Forelimb muscle (tissue), 1 donor: ENCODE data around the gene UBE2I. TPM values are rescaled to one million over a fixed set of nuclear protein-coding genes. Genes with fewer than 3 reads are reported as not detected.

Source experiments
- DNase-seq: peaks from one replicate; pipeline ENCODE4 v3.0.0-alpha.2; 2013; ENCODE audit warnings: low read depth
- polyA plus RNA-seq: library from polyadenylated mRNA; unstranded; fragments of 120-200 nt; gene quantifications from one replicate; pipeline ENCODE4 v1.2.1, GENCODE V29; 2013; ENCODE audit not compliant: insufficient read length

UBE2I gene
- polyA plus RNA-seq, 1 donor: 91.1 TPM

DNA sequence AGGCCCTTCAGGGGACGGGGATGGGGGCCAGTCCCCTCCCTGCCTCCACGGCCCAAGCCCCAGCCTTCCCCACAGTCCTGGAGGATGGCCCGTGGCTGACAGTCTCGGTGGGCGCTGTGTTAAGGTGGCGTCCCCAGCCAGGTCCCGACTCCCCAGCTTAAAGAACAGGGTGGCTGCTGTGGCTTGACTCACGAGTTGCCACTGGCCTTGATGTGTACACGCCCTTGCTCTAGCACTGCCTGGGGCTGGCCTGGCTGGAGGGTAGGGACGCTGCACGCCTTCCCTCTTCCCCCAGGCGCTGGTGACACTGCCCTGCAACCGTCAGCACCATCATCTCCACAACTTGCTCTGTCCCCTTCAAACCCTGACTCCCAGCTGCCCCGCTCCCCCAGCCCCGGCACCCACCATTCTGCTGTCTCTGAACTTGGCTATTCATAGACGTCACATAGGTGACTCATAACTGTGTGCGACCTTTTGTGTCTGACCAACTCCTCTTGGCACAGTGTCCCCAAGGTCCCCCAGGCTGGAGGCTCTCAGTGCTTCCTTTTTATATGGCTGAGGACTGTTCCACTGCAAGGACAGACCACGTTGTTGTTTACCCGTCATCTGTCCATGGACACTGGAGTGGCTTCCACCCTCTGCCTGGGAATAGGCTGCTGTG is 48.6 kb downstream of the UBE2I start:
- DNase-seq: no peak

DNA sequence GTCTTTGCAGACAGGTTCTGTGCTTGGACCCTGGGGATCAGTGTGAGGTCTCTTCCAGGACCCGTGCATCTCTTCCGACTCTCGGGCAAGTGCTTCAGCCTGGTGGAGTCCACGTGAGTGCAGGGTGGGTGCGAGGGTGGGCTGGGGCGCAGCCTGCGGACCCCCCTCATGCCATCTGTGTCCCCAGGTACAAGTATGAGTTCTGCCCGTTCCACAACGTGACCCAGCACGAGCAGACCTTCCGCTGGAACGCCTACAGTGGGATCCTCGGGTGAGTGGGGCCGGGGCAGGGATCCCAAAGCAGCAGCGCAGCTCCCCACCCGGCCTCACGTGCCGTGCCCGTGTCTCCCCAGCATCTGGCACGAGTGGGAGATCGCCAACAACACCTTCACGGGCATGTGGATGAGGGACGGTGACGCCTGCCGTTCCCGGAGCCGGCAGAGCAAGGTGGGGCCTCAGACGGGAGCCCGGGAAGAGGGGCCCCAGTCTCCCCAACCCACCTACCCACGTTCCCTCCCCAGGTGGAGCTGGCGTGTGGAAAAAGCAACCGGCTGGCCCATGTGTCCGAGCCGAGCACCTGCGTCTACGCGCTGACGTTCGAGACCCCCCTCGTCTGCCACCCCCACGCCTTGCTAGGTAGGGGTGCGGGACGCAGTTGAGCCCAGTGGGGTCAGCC is 52.4 kb downstream of the UBE2I start:
- DNase-seq: no peak

GRCh38 chr16:1362807-1363206 is 53.4 kb downstream of the UBE2I start:
- no peak for DNase-seq

GRCh38 chr16:1363501-1364041 is 54.1 kb downstream of the UBE2I start:
- no peak for DNase-seq

GRCh38 chr16:1364510-1364909 is 55.1 kb downstream of the UBE2I start:
- DNase-seq: no peak

DNA sequence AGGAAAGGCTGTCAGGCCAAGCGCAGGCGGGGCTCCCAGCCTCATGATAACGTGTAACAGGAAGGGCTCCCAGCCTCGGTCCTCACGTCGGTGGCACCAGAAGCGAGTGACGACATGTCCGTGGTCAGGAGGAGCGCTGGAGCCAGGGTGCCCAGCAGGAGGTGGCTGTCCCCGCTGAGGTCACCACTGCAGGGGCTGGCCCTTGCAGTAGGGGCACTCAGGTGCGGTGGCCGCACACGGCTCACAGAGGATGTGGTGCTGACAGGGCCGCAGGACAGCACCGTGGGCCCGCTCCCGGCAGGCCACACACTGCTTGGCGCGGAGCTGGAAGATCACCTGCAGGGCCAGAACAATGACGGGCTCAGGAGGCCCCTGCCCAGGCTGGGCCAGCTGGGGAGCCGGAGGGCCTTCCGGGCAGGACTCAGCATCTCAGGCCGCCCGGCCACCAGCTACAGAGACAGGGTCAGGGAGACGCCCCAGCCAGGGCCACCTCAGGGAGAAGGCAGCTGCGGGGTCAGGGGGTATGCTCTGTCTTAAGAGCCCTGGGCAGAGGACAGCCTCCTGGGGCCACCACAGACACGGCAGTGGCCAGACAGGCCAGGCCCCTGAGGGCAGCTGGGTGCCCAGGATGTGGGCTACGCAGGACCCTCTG is 56.8 kb downstream of the UBE2I start:
- no peak for DNase-seq

- no peak for DNase-seq
Observed at GRCh38 chr16:1366712-1367299, 57.4 kb downstream of the UBE2I start.

DNA sequence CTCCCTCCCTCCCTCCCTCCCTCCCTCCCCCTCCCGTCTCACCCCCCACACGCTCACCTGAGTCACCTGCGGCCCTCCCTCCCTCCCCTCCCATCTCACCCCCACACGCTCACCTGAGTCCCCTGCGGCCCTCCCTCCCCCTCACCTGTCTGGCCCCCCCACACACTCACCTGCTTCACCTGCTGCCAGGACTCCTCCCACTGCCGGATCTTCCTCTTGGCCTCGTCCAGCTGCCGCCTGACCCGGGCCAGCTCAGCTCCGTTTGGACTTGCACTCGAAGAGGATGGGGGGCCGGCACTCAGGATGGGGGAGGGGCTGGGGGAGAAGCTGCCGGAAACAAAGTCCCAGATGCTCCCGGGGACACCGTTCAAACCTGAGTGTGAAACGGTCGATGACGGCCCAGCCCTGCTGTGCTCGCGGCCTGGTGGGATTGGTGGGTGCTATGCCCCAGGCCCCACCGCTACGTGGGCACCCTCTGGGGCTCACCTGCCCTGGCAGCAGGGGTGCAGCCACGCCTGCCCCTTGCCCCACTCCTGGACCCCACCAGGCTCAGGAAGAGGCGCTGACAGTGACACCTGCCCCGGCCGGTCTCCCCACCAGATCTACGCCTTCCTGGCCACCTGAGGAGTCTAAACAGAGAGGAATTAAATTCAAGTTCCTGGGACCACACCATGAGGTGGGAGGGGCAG is 58.2 kb downstream of the UBE2I start:
- DNase-seq: no peak

DNA sequence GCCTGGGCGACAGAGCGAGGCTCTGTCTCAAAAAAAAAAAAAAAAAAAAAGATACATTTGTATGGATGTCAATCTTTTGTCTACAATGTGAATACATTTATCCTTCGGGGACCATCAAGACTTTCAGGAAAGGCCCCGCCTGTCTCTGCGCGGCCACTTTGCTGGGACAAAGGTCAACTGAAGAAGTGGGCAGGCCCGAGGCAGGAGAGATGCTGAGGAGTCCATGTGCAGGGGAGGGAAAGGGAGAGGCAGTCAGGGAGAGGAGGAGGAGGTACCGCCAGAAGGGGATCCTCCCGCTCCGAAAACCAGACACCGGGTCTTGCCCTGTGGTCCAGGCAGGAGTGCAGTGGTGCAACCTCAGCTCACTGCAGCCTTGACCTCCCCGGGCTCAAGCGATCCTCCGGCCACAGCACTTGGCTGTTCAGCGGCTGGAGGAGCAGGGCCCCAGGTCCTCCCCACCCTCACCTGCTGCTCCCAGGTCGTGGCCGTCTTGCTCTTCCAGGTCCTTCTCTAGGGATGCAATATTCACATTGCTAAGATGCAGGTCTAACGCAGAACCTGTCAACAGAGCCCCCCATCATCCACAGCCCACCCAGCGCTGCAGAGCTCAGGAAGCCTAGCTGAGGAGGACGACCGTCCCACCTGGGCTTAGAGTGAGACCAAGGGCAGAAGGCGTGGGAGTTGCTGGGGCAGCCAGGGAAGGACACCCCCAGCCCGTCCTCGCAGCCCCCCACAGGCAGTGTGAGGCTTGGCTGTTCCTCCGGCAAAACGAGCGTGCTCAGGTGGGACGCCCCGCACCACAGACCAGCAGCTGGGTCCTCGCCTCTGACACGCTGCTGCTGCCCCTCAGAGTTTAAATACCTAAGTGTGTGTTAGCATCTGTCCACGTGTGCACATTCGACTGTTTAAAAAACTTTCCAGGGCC is 61.9 kb downstream of the UBE2I start:
- DNase-seq: no peak

DNA sequence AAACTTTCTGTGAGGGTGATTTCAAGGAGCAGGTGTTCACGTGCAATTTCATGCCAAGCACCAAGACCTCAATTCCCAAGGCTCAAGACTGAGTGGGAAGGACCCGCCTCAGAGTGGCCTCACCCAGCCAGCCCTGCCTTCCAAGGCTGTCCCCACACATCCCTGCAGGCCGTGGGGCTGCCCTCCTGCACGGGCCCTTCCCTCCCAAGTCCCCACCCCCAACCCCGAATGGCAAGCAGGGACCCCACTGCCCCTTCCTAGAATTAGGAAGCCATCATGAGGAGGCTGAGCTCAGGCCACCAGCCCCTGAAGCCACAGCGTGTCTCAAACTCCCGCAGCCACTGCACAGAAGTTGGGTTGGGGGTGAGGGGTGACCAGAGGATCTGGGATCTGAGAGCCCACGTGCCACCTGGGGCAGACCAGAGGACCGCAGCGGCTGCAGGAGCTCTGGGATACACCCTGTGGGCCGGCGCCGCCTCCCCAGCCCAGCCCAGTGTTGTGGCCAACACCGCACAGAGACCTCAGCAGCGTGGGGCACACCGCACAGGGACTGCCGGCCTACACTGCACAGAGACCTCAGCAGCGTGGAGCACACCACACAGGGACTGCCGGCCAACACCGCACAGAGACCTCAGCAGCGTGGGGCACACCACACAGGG is 63.0 kb downstream of the UBE2I start:
- no peak for DNase-seq

DNA sequence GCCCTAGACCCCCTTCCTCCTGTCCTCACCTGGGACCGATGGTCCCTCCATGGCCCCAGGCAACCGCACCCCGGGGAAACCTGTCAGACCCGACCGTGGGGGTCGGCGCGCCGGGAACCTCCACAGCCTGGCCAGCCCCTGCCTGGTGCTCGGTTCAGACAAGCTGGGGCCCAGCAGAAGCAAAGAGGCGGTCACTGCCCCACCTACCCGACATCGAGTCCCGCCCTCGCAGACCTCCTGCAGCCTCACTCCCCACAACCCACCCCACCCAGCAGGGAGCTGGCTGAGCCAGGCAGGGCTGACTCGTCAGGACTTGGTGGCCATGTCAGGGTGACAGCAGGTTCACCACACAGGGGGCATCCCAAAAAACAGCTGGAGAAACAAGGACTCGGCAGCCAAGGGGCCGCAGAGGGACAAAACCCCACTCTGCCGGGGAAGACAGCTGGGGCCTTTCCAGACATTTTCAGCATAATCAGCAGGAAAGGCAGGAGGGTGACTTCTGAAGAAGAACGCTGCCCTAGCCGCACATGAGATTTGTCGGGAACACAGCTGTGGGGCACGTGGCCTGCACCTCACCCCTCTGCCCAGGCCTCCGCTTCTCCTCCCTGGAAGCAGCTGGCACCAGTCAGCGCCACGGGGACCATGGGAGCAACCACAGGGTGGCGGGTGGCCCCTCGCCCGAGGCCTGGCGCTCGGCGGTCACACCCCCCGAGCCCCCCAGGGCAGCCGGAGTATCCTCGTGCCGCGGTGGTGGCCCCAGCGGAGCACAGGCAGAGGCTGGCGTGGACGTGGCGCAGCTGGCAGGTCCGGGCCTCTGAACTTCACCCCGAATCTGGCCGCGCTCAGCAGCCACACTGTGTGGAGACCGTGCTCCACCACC is 65.2 kb downstream of the UBE2I start:
- no peak for DNase-seq

DNA sequence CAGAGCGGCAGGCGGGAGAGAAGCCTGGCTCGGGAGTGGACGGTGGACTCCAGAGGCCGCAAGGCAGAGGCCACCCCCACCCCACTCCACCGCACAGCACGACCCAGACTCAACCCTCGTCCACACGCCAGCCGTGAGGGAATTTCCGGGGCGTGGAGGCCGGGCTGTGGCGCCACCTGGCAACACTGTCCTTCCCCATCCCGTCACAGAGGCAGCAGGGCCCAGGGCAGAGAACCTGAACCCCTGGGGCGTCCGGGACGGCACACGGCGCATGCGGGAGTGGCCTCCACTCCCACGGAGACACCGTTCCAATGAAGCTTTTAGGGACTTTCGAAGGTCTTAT is 65.8 kb downstream of the UBE2I start:
- DNase-seq: no peak

- no peak for DNase-seq
Observed at GRCh38 chr16:1375741-1376410, 66.4 kb downstream of the UBE2I start.

Other genes with a start within 250 kb of the UBE2I start
- not detected for gene SSTR5, start 236.9 kb upstream of the UBE2I start, polyA plus RNA-seq
- not detected for gene C1QTNF8, start 213.4 kb upstream of the UBE2I start, polyA plus RNA-seq
- 51.6 TPM for gene CACNA1H, start 156.5 kb upstream of the UBE2I start, polyA plus RNA-seq
- gene TPSG1, start 84.4 kb upstream of the UBE2I start, polyA plus RNA-seq: 1.4 TPM
- 2.6 TPM for gene TPSB2, start 79.5 kb upstream of the UBE2I start, polyA plus RNA-seq
- gene TPSAB1, start 68.9 kb upstream of the UBE2I start, polyA plus RNA-seq: 1.2 TPM
- gene TPSD1, start 53.6 kb upstream of the UBE2I start, polyA plus RNA-seq: 0.49 TPM
- 0.65 TPM for gene BAIAP3, start 24.0 kb downstream of the UBE2I start, polyA plus RNA-seq
- gene TSR3, start 42.2 kb downstream of the UBE2I start, polyA plus RNA-seq: 49.3 TPM
- gene GNPTG, start 42.3 kb downstream of the UBE2I start, polyA plus RNA-seq: 39.1 TPM
- gene UNKL, start 105.1 kb downstream of the UBE2I start, polyA plus RNA-seq: 7.5 TPM
- 11.5 TPM for gene UQCC4, start 111.1 kb downstream of the UBE2I start, polyA plus RNA-seq
- gene PERCC1, start 121.4 kb downstream of the UBE2I start, polyA plus RNA-seq: 0.20 TPM
- gene CCDC154, start 134.9 kb downstream of the UBE2I start, polyA plus RNA-seq: 2.3 TPM
- 33.0 TPM for gene CLCN7, start 165.4 kb downstream of the UBE2I start, polyA plus RNA-seq
- gene PTX4, start 179.3 kb downstream of the UBE2I start, polyA plus RNA-seq: 0.53 TPM
- 30.8 TPM for gene TELO2, start 183.7 kb downstream of the UBE2I start, polyA plus RNA-seq
- gene TMEM204, start 224.0 kb downstream of the UBE2I start, polyA plus RNA-seq: 12.3 TPM